Subcutaneous adipose tissue (tissue), 4 donors: Measurements from ENCODE around the gene ZP2. TPM values are rescaled to one million over a fixed set of nuclear protein-coding genes. Genes with fewer than 3 reads are reported as not detected.

Experiments
- CTCF ChIP-seq: fragments of 450-650 bp; IDR thresholded peaks from one replicate; pipeline ENCODE4 v1.5.1; 2016; ENCODE audit warnings: low read depth, mild to moderate bottlenecking, control low read depth, antibody characterized with exemption, moderate library complexity
- total RNA-seq, 4 donors: library from RNA; depleted of rRNA; stranded (reverse); fragments of >200 nt; gene quantifications; one replicate each; pipeline ENCODE4 v1.1.0, GENCODE V29; 2016

ZP2 gene
- total RNA-seq, 4 donors from 2014 or later, result not detected

- TF ChIP-seq CTCF, result no peak
Measured at GRCh38 chr16:21169249-21169981, 42.0 kb downstream of the ZP2 start.

GRCh38 chr16:21167929-21168602 is 43.3 kb downstream of the ZP2 start:
- TF ChIP-seq CTCF, result no peak

- no peak for TF ChIP-seq CTCF
Measured at GRCh38 chr16:21167360-21167759, 44.0 kb downstream of the ZP2 start.

GRCh38 chr16:21166561-21166961 is 44.8 kb downstream of the ZP2 start:
- no peak for TF ChIP-seq CTCF

- no peak for TF ChIP-seq CTCF
Measured at GRCh38 chr16:21164521-21165168, 46.7 kb downstream of the ZP2 start.

- no peak for TF ChIP-seq CTCF
Measured at GRCh38 chr16:21163576-21163975, 47.8 kb downstream of the ZP2 start.

GRCh38 chr16:21162661-21163151 is 48.7 kb downstream of the ZP2 start:
- no peak for TF ChIP-seq CTCF
